GM21515 (cell line): ENCODE measurements around the gene ZNF800.

Experiments used
- ATAC-seq: cut with Tn5 transposase; IDR thresholded peaks from one replicate; pipeline ENCODE4 v1.9.1; 2021; ENCODE audit not compliant: unreplicated experiment

Gene ZNF800

GRCh38 chr7:127350586-127350985, 41.9 kb downstream of the ZNF800 start:
- ATAC-seq: no peak

- no peak for ATAC-seq
Measured at GRCh38 chr7:127349881-127350280, 42.6 kb downstream of the ZNF800 start.

- no peak for ATAC-seq
Measured at GRCh38 chr7:127348247-127348631, 44.3 kb downstream of the ZNF800 start.

- ATAC-seq: peak; percentile 99
Measured at GRCh38 chr7:127347567-127348246, 44.8 kb downstream of the ZNF800 start.

GRCh38 chr7:127346575-127347256, 45.8 kb downstream of the ZNF800 start:
- no peak for ATAC-seq

- ATAC-seq: no peak
Measured at GRCh38 chr7:127342596-127342995, 49.9 kb downstream of the ZNF800 start.

- no peak for ATAC-seq
Measured at GRCh38 chr7:127338122-127338521, 54.4 kb downstream of the ZNF800 start.

- no peak for ATAC-seq
Measured at GRCh38 chr7:127337581-127337980, 54.9 kb downstream of the ZNF800 start.

DNA sequence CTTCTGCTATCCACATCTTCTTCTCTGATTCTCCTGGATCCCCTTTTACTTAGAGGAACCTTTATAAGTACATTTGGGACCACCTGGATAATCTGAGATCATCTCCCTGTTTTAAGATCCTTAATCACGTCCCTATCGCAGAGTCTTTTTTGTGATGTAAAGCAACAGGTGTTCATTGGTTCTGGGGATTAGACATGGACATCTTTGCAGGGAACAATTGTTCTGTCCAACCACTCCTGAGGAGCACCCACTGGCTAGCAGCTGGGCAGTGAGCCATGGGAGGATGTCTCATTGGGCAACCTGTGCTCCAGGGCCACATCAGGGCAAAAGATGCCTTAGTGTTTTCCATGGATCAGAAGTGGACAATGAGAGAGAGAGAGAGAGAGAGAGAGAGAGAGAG, 56.0 kb downstream of the ZNF800 start:
- no peak for ATAC-seq

DNA sequence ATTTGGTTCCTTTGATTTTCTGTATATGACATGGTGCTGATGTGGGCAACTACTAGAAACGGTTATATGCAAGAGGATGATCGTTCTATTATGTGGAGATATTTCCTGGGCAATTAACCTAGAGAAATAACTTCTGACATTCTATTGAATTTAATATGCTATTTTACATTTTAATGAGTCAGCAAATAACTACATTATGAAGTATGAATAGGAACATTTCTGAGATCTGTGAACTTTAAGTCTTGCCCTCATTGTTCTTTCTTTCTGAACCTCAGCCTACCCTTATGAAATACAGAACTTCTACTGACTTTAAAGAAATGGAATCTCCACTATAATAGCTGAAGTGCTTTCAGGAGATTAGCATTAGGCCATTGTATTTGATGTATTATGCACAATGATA, 59.6 kb downstream of the ZNF800 start:
- ATAC-seq: no peak

- ATAC-seq: no peak
Measured at GRCh38 chr7:127330070-127330469, 62.4 kb downstream of the ZNF800 start.

- ATAC-seq: no peak
Measured at GRCh38 chr7:127322832-127323493, 69.5 kb downstream of the ZNF800 start.

- ATAC-seq: no peak
Measured at GRCh38 chr7:127322351-127322750, 70.2 kb downstream of the ZNF800 start.

DNA sequence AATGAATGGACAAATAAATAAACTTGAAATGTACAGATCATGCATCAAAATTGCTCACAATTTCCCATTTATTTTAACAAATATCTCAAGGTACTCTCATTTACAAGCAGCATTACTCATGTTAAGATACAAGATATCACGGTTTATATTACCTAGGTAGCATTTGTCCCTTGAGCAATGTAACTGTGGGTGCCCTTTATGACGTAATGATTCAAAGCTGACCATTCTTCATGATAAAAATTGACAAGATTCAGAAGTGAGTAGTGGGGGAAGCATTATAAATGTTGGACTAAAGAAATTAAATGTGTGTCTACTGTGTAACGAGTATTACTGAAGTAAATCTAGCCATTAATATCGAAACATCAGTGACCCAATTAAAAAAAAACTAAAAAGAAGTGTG, 71.5 kb downstream of the ZNF800 start:
- no peak for ATAC-seq
